HEK293 (cell line): ENCODE data around the gene FAM131B.

Experiments
- CTCF ChIA-PET: fragments of 350-600 bp; formaldehyde crosslinking; extraction: SDS; loops from one replicate; lab custom pipeline; 2021; ENCODE audit warnings: antibody characterized with exemption; lab: Yijun Ruan, JAX
- POLR2A ChIA-PET: fragments of 300-600 bp; formaldehyde crosslinking; extraction: SDS; loops from one replicate; lab custom pipeline; 2020; ENCODE audit warnings: antibody characterized with exemption, inconsistent platforms; lab: Yijun Ruan, JAX
- H3K27ac ChIP-seq: fragments of 200-500 bp; sonication (Bioruptor generic); 2 replicates; pipeline ENCODE4 v1.5.1; 2014; ENCODE audit warnings: low read depth, low read length, control low read depth, inconsistent platforms; ENCODE audit errors: extremely low read depth
- H3K36me3 ChIP-seq, 2 experiments: fragments of 200-500 bp in 1 of 2; sonication (Bioruptor generic) in 1 of 2; 1 replicate in 1 of 2; 2 replicates in 1 of 2; pipeline ENCODE4 v1.5.1; 2014 to 2017; ENCODE audit warnings: inconsistent platforms in 2 of 2, low read length in 2 of 2; ENCODE audit not compliant: control insufficient read depth in 2 of 2, insufficient read depth in 1 of 2
- H3K4me1 ChIP-seq: fragments of 200-500 bp; sonication (Bioruptor generic); 2 replicates; pipeline ENCODE4 v1.5.1; 2014; ENCODE audit warnings: mild to moderate bottlenecking, low read length, inconsistent platforms; ENCODE audit not compliant: control insufficient read depth, insufficient read depth
- H3K4me3 ChIP-seq: 2 replicates; pipeline ENCODE4 v1.5.1; 2011; ENCODE audit warnings: low read depth, mild to moderate bottlenecking, control low read depth, low read length, moderate library complexity
- H3K9me3 ChIP-seq: fragments of 200-500 bp; sonication (Bioruptor generic); 2 replicates; pipeline ENCODE4 v1.5.1; 2014; ENCODE audit warnings: low read depth, low read length, inconsistent platforms; ENCODE audit not compliant: control insufficient read depth, insufficient read depth
- EGR2 ChIP-seq: fragments of 450-650 bp; formaldehyde crosslinking; IDR thresholded peaks from 2 replicates; pipeline ENCODE4 v1.5.1; 2016; ENCODE audit warnings: low read depth, missing biosample characterization, missing genetic modification characterization
- GLIS2 ChIP-seq: fragments of 450-650 bp; formaldehyde crosslinking; IDR thresholded peaks from 2 replicates; pipeline ENCODE4 v1.5.1; 2016; ENCODE audit warnings: missing biosample characterization, missing genetic modification characterization
- MEIS1 ChIP-seq: sonication (generic); formaldehyde crosslinking; IDR thresholded peaks from 2 replicates; pipeline ENCODE4 v1.8.1; 2022; ENCODE audit warnings: missing genetic modification reagents, mild to moderate bottlenecking, borderline replicate concordance
- ZFHX2 ChIP-seq: fragments of 450-650 bp; formaldehyde crosslinking; conservative IDR thresholded peaks from 2 replicates; pipeline ENCODE4 v1.5.1; 2016; ENCODE audit warnings: missing biosample characterization, missing genetic modification characterization
- ZIC2 ChIP-seq: fragments of 450-650 bp; formaldehyde crosslinking; IDR thresholded peaks from 2 replicates; pipeline ENCODE4 v1.5.1; 2016; ENCODE audit warnings: missing biosample characterization, missing genetic modification characterization
- ZNF175 ChIP-seq: fragments of 450-650 bp; formaldehyde crosslinking; IDR thresholded peaks from 2 replicates; pipeline ENCODE4 v1.5.1; 2016; ENCODE audit warnings: missing biosample characterization, missing genetic modification characterization
- ZNF239 ChIP-seq: fragments of 450-650 bp; formaldehyde crosslinking; IDR thresholded peaks from 2 replicates; pipeline ENCODE4 v1.5.1; 2016; ENCODE audit warnings: missing biosample characterization, missing genetic modification characterization
- ZNF266 ChIP-seq: fragments of 450-650 bp; formaldehyde crosslinking; IDR thresholded peaks from 2 replicates; pipeline ENCODE4 v1.5.1; 2016; ENCODE audit warnings: missing biosample characterization, missing genetic modification characterization, low read depth
- ZNF366 ChIP-seq: fragments of 450-650 bp; formaldehyde crosslinking; conservative IDR thresholded peaks from 2 replicates; pipeline ENCODE4 v1.5.1; 2016; ENCODE audit warnings: missing biosample characterization, missing genetic modification characterization
- ZNF610 ChIP-seq: fragments of 450-650 bp; formaldehyde crosslinking; IDR thresholded peaks from 2 replicates; pipeline ENCODE4 v1.5.1; 2016; ENCODE audit warnings: missing biosample characterization, missing genetic modification characterization, borderline replicate concordance
- ZNF837 ChIP-seq: fragments of 450-650 bp; formaldehyde crosslinking; IDR thresholded peaks from 2 replicates; pipeline ENCODE4 v1.5.1; 2016; ENCODE audit warnings: missing biosample characterization, missing genetic modification characterization
- TF ChIP-seq, protein P1 (sequence below): fragments of 450-650 bp; formaldehyde crosslinking; IDR thresholded peaks from 2 replicates; pipeline ENCODE4 v1.5.1; 2016; ENCODE audit warnings: missing biosample characterization, missing genetic modification characterization
- TF ChIP-seq, protein P2 (sequence below): fragments of 450-650 bp; formaldehyde crosslinking; IDR thresholded peaks from 2 replicates; pipeline ENCODE4 v1.5.1; 2017; ENCODE audit warnings: missing biosample characterization, missing genetic modification characterization

The FAM131B gene

GRCh38 chr7:143389316-143390103, 27.0 kb upstream of the FAM131B start:
- CTCF ChIA-PET = no interaction called here
- POLR2A ChIA-PET = interaction anchor here (0.7 to 1.2 kb wide), 2 partner anchors 13 to 17 kb away, joined by 3 to 4 read pairs; no protein-coding TSS in a partner anchor
- H3K4me1 ChIP-seq = no peaks in the 10 kb centered on the region
- TF ChIP-seq EGR2 (tag by site-specific recombination) (peak; percentile 38; the same call in 1 of the 2 replicates), ZNF175 (tag by site-specific recombination) (no peak), ZFHX2 (tag by site-specific recombination) (peak; percentile 35; the same call in 1 of the 2 replicates), ZNF239 (tag by site-specific recombination) (no peak)
- TF ChIP-seq, all 188 proteins: peak for 2
- H3K27ac ChIP-seq = no peak overlapping the region
- H3K36me3 ChIP-seq = peaks cover 5 to 78% of the 10 kb centered on the region in 2 experiments; a peak in 2 of 3 replicates
- no peaks in the 10 kb centered on the region for H3K9me3 ChIP-seq
- H3K4me3 ChIP-seq = no peak overlapping the region

DNA sequence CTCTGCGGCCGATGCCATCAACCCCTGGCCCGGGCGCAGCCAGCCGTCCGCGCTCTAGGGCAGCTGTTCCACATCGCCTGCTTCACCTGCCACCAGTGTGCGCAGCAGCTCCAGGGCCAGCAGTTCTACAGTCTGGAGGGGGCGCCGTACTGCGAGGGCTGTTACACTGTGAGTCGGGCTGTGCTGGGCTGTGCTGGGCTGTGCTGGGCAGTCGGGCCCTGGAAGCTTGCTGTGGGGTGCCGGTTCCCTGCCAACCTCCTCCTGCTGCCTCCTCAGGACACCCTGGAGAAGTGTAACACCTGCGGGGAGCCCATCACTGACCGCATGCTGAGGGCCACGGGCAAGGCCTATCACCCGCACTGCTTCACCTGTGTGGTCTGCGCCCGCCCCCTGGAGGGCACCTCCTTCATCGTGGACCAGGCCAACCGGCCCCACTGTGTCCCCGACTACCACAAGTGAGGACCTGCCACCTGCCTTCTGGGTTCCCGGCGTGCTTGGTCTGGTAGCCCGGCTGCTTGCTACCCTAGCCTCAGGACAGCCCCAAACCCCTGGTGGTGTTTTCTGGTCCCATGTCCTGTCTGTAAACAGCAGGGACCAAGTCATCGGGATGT, 26.1 kb upstream of the FAM131B start:
- peaks cover 5 to 87% of the 10 kb centered on the region in 2 experiments; a peak in 2 of 3 replicates for H3K36me3 ChIP-seq
- ChIA-PET POLR2A (no interaction called here), CTCF (interaction anchor here (0.6 to 0.8 kb wide), 3 partner anchors 9 to 100 kb away, joined by 3 read pairs; partner anchors contain the start of gene CASP2)
- no peaks in the 10 kb centered on the region for H3K4me1 ChIP-seq
- peak; percentile 46; the same call in 1 of the 2 replicates for TF ChIP-seq ZIC2 (tag by site-specific recombination)
- no peak for TF ChIP-seq ZNF266 (tag by site-specific recombination)
- TF ChIP-seq GLIS2 = peak; percentile 29; the same call in 1 of the 2 replicates
- no peak for TF ChIP-seq MEIS1 (CRISPR knock-in tag)
- no peak for TF ChIP-seq ZNF366 (tag by site-specific recombination)
- no peak overlapping the region for H3K4me3 ChIP-seq
- H3K27ac ChIP-seq = no peak overlapping the region
- H3K9me3 ChIP-seq = no peaks in the 10 kb centered on the region

DNA sequence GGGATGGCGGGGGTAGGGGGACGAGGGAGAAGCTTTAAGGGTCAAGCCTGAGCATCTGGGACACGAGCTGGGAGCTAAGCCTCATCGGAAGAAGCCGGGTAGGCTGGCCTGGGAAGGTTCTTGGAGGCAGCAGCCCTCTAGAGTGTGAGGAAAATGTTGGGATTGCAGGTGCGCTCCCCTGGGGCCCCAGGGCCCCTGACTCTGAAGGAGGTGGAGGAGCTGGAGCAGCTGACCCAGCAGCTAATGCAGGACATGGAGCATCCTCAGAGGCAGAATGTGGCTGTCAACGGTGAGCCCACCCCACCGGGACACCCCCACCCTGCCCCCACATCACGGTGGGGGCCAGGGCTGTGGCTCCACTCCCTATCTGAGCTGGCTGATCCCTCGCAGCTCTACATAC, 25.5 kb upstream of the FAM131B start:
- Histone ChIP-seq H3K36me3 (peaks cover 5 to 91% of the 10 kb centered on the region in 2 experiments; a peak in 2 of 3 replicates), H3K4me1 (no peaks in the 10 kb centered on the region), H3K9me3 (no peaks in the 10 kb centered on the region), H3K4me3 (no peak overlapping the region), H3K27ac (no peak overlapping the region)
- TF ChIP-seq, protein P1, sequence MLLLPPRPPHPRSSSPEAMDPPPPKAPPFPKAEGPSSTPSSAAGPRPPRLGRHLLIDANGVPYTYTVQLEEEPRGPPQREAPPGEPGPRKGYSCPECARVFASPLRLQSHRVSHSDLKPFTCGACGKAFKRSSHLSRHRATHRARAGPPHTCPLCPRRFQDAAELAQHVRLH (tag by site-specific recombination) = no peak
- TF ChIP-seq ZNF837 (tag by site-specific recombination) = no peak
- TF ChIP-seq ZNF610 (tag by site-specific recombination) = no peak
- TF ChIP-seq, protein P2, sequence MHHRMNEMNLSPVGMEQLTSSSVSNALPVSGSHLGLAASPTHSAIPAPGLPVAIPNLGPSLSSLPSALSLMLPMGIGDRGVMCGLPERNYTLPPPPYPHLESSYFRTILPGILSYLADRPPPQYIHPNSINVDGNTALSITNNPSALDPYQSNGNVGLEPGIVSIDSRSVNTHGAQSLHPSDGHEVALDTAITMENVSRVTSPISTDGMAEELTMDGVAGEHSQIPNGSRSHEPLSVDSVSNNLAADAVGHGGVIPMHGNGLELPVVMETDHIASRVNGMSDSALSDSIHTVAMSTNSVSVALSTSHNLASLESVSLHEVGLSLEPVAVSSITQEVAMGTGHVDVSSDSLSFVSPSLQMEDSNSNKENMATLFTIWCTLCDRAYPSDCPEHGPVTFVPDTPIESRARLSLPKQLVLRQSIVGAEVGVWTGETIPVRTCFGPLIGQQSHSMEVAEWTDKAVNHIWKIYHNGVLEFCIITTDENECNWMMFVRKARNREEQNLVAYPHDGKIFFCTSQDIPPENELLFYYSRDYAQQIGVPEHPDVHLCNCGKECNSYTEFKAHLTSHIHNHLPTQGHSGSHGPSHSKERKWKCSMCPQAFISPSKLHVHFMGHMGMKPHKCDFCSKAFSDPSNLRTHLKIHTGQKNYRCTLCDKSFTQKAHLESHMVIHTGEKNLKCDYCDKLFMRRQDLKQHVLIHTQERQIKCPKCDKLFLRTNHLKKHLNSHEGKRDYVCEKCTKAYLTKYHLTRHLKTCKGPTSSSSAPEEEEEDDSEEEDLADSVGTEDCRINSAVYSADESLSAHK (tag by site-specific recombination) = no peak
- POLR2A ChIA-PET = interaction anchor here (0.9 kb wide), 1 partner anchor 100 kb away, joined by 3 read pairs; the partner anchor contains the start of gene CASP2
- CTCF ChIA-PET = interaction anchor here (0.6 to 0.8 kb wide), 2 partner anchors 29 to 100 kb away, joined by 3 read pairs; partner anchors contain the start of gene CASP2
